ENCODE data around the gene NEK3. TPM values are rescaled to one million over a fixed set of nuclear protein-coding genes. Genes with fewer than 3 reads are reported as not detected.
"Not testable (repeated sequence)": the region's sequence is repeated elsewhere in the genome, so short reads cannot be mapped to it uniquely, and the experiment has no call there.

NEK3 gene
- total and polyA plus RNA-seq, 3 experiments from 2014 or later, result 1.2 to 2.7 (median 1.5) TPM

- no peaks in the 10 kb centered on the region for H3K4me1 ChIP-seq (ENCODE audit: insufficient read depth, low read length)
- DNase-seq, result peak; percentile 30 to 66 (median 45)
- Mint-ChIP-seq H3K4me3 (peak overlapping the region; percentile 94 to 99 (median 98)), H3K27ac (peak overlapping the region in 7 of 8 donors; percentile 24 to 99 (median 82)), H3K4me1 (peaks cover 23 to 49% (median 38%) of the 10 kb centered on the region in 3 donors), H3K9me3 (no peaks in the 10 kb centered on the region), H3K36me3 (peaks cover 0 to 13% (median 0%) of the 10 kb centered on the region in 3 donors), H3K27me3 (peaks cover 0 to 2% of the 10 kb centered on the region in 2 donors)
- H3K27me3 ChIP-seq (ENCODE audit: insufficient read depth, low read length, poor library complexity, severe bottlenecking), result no peaks in the 10 kb centered on the region
- peak overlapping the region; percentile 9 for H3K27ac ChIP-seq (ENCODE audit: low read depth, low read length)
- ChIA-PET POLR2A (interaction anchor here (0.5 to 1.5 kb wide), 2 partner anchors 658 to 742 kb away, joined by 3 to 6 read pairs; partner anchors contain the start of gene INTS6), CTCF (interaction anchor here (1.0 to 2.7 kb wide), 7 partner anchors 26 to 762 kb away, joined by 3 to 14 read pairs (median 5); partner anchors contain the start of gene VPS36)
- peak overlapping the region; percentile 87 for H3K4me3 ChIP-seq (ENCODE audit: low read length)
- no peaks in the 10 kb centered on the region for H3K36me3 ChIP-seq (ENCODE audit: insufficient read depth, low read length)
- H3K9me3 ChIP-seq (ENCODE audit: low read length), result no peaks in the 10 kb centered on the region
Observed at GRCh38 chr13:52195401-52195837, 36.0 kb upstream of the NEK3 start.

- Mint-ChIP-seq H3K4me3 (peak overlapping the region; percentile 94 to 99 (median 98)), H3K27me3 (peaks cover 0 to 2% of the 10 kb centered on the region in 2 donors), H3K36me3 (peaks cover 0 to 21% (median 0%) of the 10 kb centered on the region in 3 donors), H3K27ac (peak overlapping the region; percentile 84 to 99 (median 98)), H3K4me1 (peaks cover 25 to 60% (median 48%) of the 10 kb centered on the region in 3 donors), H3K9me3 (no peaks in the 10 kb centered on the region)
- Histone ChIP-seq H3K36me3 (ENCODE audit: insufficient read depth, low read length) (no peaks in the 10 kb centered on the region), H3K4me3 (ENCODE audit: low read length) (peak overlapping the region; percentile 87), H3K9me3 (ENCODE audit: low read length) (no peaks in the 10 kb centered on the region), H3K4me1 (ENCODE audit: insufficient read depth, low read length) (no peaks in the 10 kb centered on the region), H3K27me3 (ENCODE audit: insufficient read depth, low read length, poor library complexity, severe bottlenecking) (no peaks in the 10 kb centered on the region), H3K27ac (ENCODE audit: low read depth, low read length) (peak overlapping the region; percentile 69)
- CTCF ChIA-PET, result interaction anchor here (0.7 to 2.7 kb wide), 16 partner anchors 9 to 761 kb away, joined by 3 to 14 read pairs (median 4); partner anchors contain the start of genes ALG11, NEK5 and VPS36
- peak; percentile 73 to 90 (median 81) for DNase-seq
- POLR2A ChIA-PET, result interaction anchor here (1.0 to 1.5 kb wide), 3 partner anchors 391 to 741 kb away, joined by 5 to 6 read pairs (median 5); partner anchors contain the start of genes DHRS12, INTS6 and SUGT1
Observed at GRCh38 chr13:52194184-52194868, 34.9 kb upstream of the NEK3 start.

- H3K4me3 ChIP-seq (ENCODE audit: low read length), result peak overlapping the region; percentile 87
- not testable (repeated sequence) for H3K9me3 Mint-ChIP-seq; H3K9me3 ChIP-seq (ENCODE audit: low read length)
Observed at GRCh38 chr13:52193587-52194183, 34.3 kb upstream of the NEK3 start.

GRCh38 chr13:52187424-52188187 lies 28.2 kb upstream of the NEK3 start:
- H3K27me3 Mint-ChIP-seq; H3K4me1 ChIP-seq (ENCODE audit: insufficient read depth, low read length); H3K9me3 Mint-ChIP-seq; H3K27ac ChIP-seq (ENCODE audit: low read depth, low read length); H3K27me3 ChIP-seq (ENCODE audit: insufficient read depth, low read length, poor library complexity, severe bottlenecking); H3K36me3 ChIP-seq (ENCODE audit: insufficient read depth, low read length); DNase-seq; POLR2A ChIA-PET; H3K9me3 ChIP-seq (ENCODE audit: low read length); H3K4me3 ChIP-seq (ENCODE audit: low read length): not testable (repeated sequence)
- peaks cover 31 to 54% (median 54%) of the 10 kb centered on the region in 3 donors for H3K4me1 Mint-ChIP-seq
- H3K4me3 Mint-ChIP-seq, result peak overlapping the region in 1 of 7 donors; percentile 28
- CTCF ChIA-PET, result interaction anchor here (1.1 kb wide), 1 partner anchor 263 kb away, joined by 5 read pairs; the partner anchor contains the start of gene VPS36
- peak overlapping the region in 7 of 8 donors; percentile 29 to 79 (median 73) for H3K27ac Mint-ChIP-seq
- H3K36me3 Mint-ChIP-seq, result peaks cover 3 to 58% (median 7%) of the 10 kb centered on the region in 3 donors

More at GRCh38 chr13:52193587-52194183, 34.3 kb upstream of the NEK3 start:
- not testable (repeated sequence) for H3K27me3 Mint-ChIP-seq; H3K36me3 ChIP-seq (ENCODE audit: insufficient read depth, low read length); H3K4me1 ChIP-seq (ENCODE audit: insufficient read depth, low read length); DNase-seq; H3K27me3 ChIP-seq (ENCODE audit: insufficient read depth, low read length, poor library complexity, severe bottlenecking)
- H3K4me3 Mint-ChIP-seq, result peak overlapping the region; percentile 94 to 99 (median 98)
- peaks cover 0 to 28% (median 0%) of the 10 kb centered on the region in 3 donors for H3K36me3 Mint-ChIP-seq
- peak overlapping the region; percentile 69 for H3K27ac ChIP-seq (ENCODE audit: low read depth, low read length)
- peak overlapping the region; percentile 84 to 99 (median 98) for H3K27ac Mint-ChIP-seq
- CTCF ChIA-PET, result interaction anchor here (1.0 to 2.7 kb wide), 10 partner anchors 19 to 423 kb away, joined by 3 to 14 read pairs (median 4); partner anchors contain the start of genes ALG11, NEK5 and VPS36
- POLR2A ChIA-PET, result interaction anchor here (1.0 to 1.5 kb wide), 3 partner anchors 390 to 741 kb away, joined by 5 to 6 read pairs (median 5); partner anchors contain the start of genes DHRS12, INTS6 and SUGT1
- peaks cover 29 to 62% (median 54%) of the 10 kb centered on the region in 3 donors for H3K4me1 Mint-ChIP-seq

- POLR2A ChIA-PET, result no interaction called here
- Mint-ChIP-seq H3K4me3 (no peak overlapping the region), H3K27ac (peak overlapping the region in 5 of 8 donors; percentile 29 to 76 (median 50)), H3K27me3 (no peaks in the 10 kb centered on the region), H3K9me3 (no peaks in the 10 kb centered on the region), H3K4me1 (peaks cover 31 to 51% (median 48%) of the 10 kb centered on the region in 3 donors), H3K36me3 (peaks cover 3 to 63% (median 7%) of the 10 kb centered on the region in 3 donors)
- Histone ChIP-seq H3K4me3 (ENCODE audit: low read length) (no peak overlapping the region), H3K4me1 (ENCODE audit: insufficient read depth, low read length) (no peaks in the 10 kb centered on the region), H3K27me3 (ENCODE audit: insufficient read depth, low read length, poor library complexity, severe bottlenecking) (no peaks in the 10 kb centered on the region), H3K9me3 (ENCODE audit: low read length) (no peaks in the 10 kb centered on the region), H3K27ac (ENCODE audit: low read depth, low read length) (no peak overlapping the region), H3K36me3 (ENCODE audit: insufficient read depth, low read length) (no peaks in the 10 kb centered on the region)
- CTCF ChIA-PET, result interaction anchor here (1.1 kb wide), 1 partner anchor 263 kb away, joined by 5 read pairs; the partner anchor contains the start of gene VPS36
- DNase-seq, result no peak
Observed at GRCh38 chr13:52187029-52187423, 27.6 kb upstream of the NEK3 start.

- DNase-seq; H3K4me3 Mint-ChIP-seq; H3K27me3 Mint-ChIP-seq; H3K36me3 ChIP-seq (ENCODE audit: insufficient read depth, low read length); H3K27ac ChIP-seq (ENCODE audit: low read depth, low read length); H3K9me3 Mint-ChIP-seq; CTCF ChIA-PET; H3K4me1 ChIP-seq (ENCODE audit: insufficient read depth, low read length); H3K4me1 Mint-ChIP-seq; H3K9me3 ChIP-seq (ENCODE audit: low read length); POLR2A ChIA-PET; H3K4me3 ChIP-seq (ENCODE audit: low read length); H3K27me3 ChIP-seq (ENCODE audit: insufficient read depth, low read length, poor library complexity, severe bottlenecking); H3K27ac Mint-ChIP-seq: not testable (repeated sequence)
- H3K36me3 Mint-ChIP-seq, result peaks cover 3 to 65% (median 13%) of the 10 kb centered on the region in 3 donors
Observed at GRCh38 chr13:52181316-52181954, 22.0 kb upstream of the NEK3 start.

- Histone ChIP-seq H3K27ac (ENCODE audit: low read depth, low read length) (no peak overlapping the region), H3K36me3 (ENCODE audit: insufficient read depth, low read length) (peaks cover 5% of the 10 kb centered on the region), H3K27me3 (ENCODE audit: insufficient read depth, low read length, poor library complexity, severe bottlenecking) (no peaks in the 10 kb centered on the region), H3K9me3 (ENCODE audit: low read length) (no peaks in the 10 kb centered on the region), H3K4me3 (ENCODE audit: low read length) (no peak overlapping the region), H3K4me1 (ENCODE audit: insufficient read depth, low read length) (no peaks in the 10 kb centered on the region)
- H3K9me3 Mint-ChIP-seq, result no peaks in the 10 kb centered on the region
- H3K4me1 Mint-ChIP-seq, result no peaks in the 10 kb centered on the region
- peaks cover 3 to 69% (median 15%) of the 10 kb centered on the region in 3 donors for H3K36me3 Mint-ChIP-seq
- no peak for DNase-seq
- CTCF ChIA-PET, result no interaction called here
- no peak overlapping the region for H3K27ac Mint-ChIP-seq
- POLR2A ChIA-PET, result no interaction called here
- H3K4me3 Mint-ChIP-seq, result no peak overlapping the region
- H3K27me3 Mint-ChIP-seq, result no peaks in the 10 kb centered on the region
Observed at GRCh38 chr13:52179925-52180324, 20.5 kb upstream of the NEK3 start.

Data from CD8-positive, alpha-beta memory T cell (primary cell).